GM23338 (cell line): Measurements from ENCODE around the gene RCBTB2. TPM values are rescaled to one million over a fixed set of nuclear protein-coding genes. Genes with fewer than 3 reads are reported as not detected.

Source experiments
- ATAC-seq: fragments of 200-7000 bp; cut with Tn5 transposase; 3 replicates; pipeline ENCODE4 v1.9.1; 2020
- DNase-seq: peaks from one replicate; pipeline ENCODE4 v3.0.0-alpha.2; 2015; ENCODE audit warnings: low spot score
- H2AFZ ChIP-seq: fragments of 200-600 bp; sonication (generic); 2 replicates; pipeline ENCODE4 v1.8.0; 2016; ENCODE audit warnings: antibody characterized with exemption, mild to moderate bottlenecking, moderate library complexity
- H3F3A ChIP-seq: fragments of 200-600 bp; sonication (generic); replicated peaks from 2 replicates; pipeline ENCODE4 v1.8.0; 2017; ENCODE audit warnings: antibody characterized with exemption, mixed run types, low read depth
- H3K27ac ChIP-seq: fragments of 200-600 bp; sonication (generic); 2 replicates; pipeline ENCODE4 v1.6.1; 2016; ENCODE audit warnings: low read depth
- H3K27me3 ChIP-seq: fragments of 200-600 bp; sonication (generic); 2 replicates; pipeline ENCODE4 v1.8.0; 2016; ENCODE audit warnings: mild to moderate bottlenecking, mixed run types, moderate library complexity; ENCODE audit not compliant: insufficient read depth
- H3K36me3 ChIP-seq: fragments of 200-600 bp; sonication (generic); 2 replicates; pipeline ENCODE4 v1.8.0; 2016; ENCODE audit warnings: mild to moderate bottlenecking; ENCODE audit not compliant: insufficient read depth
- H3K4me1 ChIP-seq: fragments of 200-600 bp; sonication (generic); 2 replicates; pipeline ENCODE4 v1.8.0; 2016; ENCODE audit warnings: mild to moderate bottlenecking, moderate library complexity; ENCODE audit not compliant: insufficient read depth
- H3K4me2 ChIP-seq: fragments of 200-600 bp; sonication (generic); 2 replicates; pipeline ENCODE4 v1.7.1; 2017; ENCODE audit warnings: mixed run types
- H3K4me3 ChIP-seq: fragments of 200-600 bp; sonication (generic); 2 replicates; pipeline ENCODE4 v1.6.1; 2016; ENCODE audit warnings: mixed run types
- H3K79me2 ChIP-seq: fragments of 200-600 bp; sonication (generic); replicated peaks from 2 replicates; pipeline ENCODE4 v1.8.0; 2017; ENCODE audit warnings: mild to moderate bottlenecking; ENCODE audit not compliant: insufficient read depth
- H3K9me2 ChIP-seq: fragments of 200-600 bp; sonication (generic); 2 replicates; pipeline ENCODE4 v1.8.0; 2017; ENCODE audit not compliant: insufficient read depth
- H4K20me1 ChIP-seq: fragments of 200-600 bp; sonication (generic); replicated peaks from 2 replicates; pipeline ENCODE4 v1.8.0; 2017; ENCODE audit warnings: mild to moderate bottlenecking; ENCODE audit not compliant: insufficient read depth
- H3K27ac Mint-ChIP-seq: 2 replicates; pipeline ENCODE4 v1.8.0; 2020; ENCODE audit warnings: inconsistent platforms, mild to moderate bottlenecking, moderate library complexity, mixed read lengths
- H3K27me3 Mint-ChIP-seq: 3 replicates; pipeline ENCODE4 v1.8.0; 2022; ENCODE audit warnings: low read depth, mild to moderate bottlenecking, moderate library complexity, mixed read lengths, inconsistent platforms; ENCODE audit not compliant: insufficient read depth, poor library complexity
- H3K36me3 Mint-ChIP-seq: 3 replicates; pipeline ENCODE4 v1.8.0; 2021; ENCODE audit warnings: low read depth, mild to moderate bottlenecking, inconsistent platforms, moderate library complexity, mixed read lengths
- H3K4me1 Mint-ChIP-seq: 3 replicates; pipeline ENCODE4 v1.8.0; 2020; ENCODE audit warnings: mild to moderate bottlenecking, inconsistent platforms, mixed read lengths
- H3K4me3 Mint-ChIP-seq: 3 replicates; pipeline ENCODE4 v1.8.0; 2021; ENCODE audit warnings: moderate library complexity, mild to moderate bottlenecking, inconsistent platforms, mixed read lengths
- H3K9me3 Mint-ChIP-seq: 3 replicates; pipeline ENCODE4 v1.8.0; 2020; ENCODE audit warnings: moderate library complexity, mild to moderate bottlenecking, inconsistent platforms, mixed read lengths
- CREB1 ChIP-seq: fragments of 250-450 bp; sonication (Bioruptor Pico); IDR thresholded peaks from 2 replicates; pipeline ENCODE4 v1.5.0; 2020; ENCODE audit warnings: low read depth, mild to moderate bottlenecking, moderate library complexity
- EZH2phosphoT487 ChIP-seq: fragments of 200-600 bp; sonication (generic); IDR thresholded peaks from one replicate; pipeline ENCODE4 v1.8.1; 2018; ENCODE audit warnings: antibody characterized with exemption; ENCODE audit not compliant: unreplicated experiment
- POLR2AphosphoS5 ChIP-seq: IDR thresholded peaks from 2 replicates; pipeline ENCODE4 v1.6.1; 2016; ENCODE audit warnings: antibody characterized with exemption, low read depth
- STAT1 ChIP-seq: IDR thresholded peaks from one replicate; pipeline ENCODE4 v1.6.1; 2016; ENCODE audit warnings: antibody characterized with exemption; ENCODE audit not compliant: unreplicated experiment
- ZNF331 ChIP-seq: fragments of 250-450 bp; sonication (Bioruptor Pico); IDR thresholded peaks from 2 replicates; pipeline ENCODE4 v1.5.0; 2020; ENCODE audit warnings: low read depth, mild to moderate bottlenecking, moderate library complexity
- polyA plus RNA-seq: library from polyadenylated mRNA; unstranded; fragments of >200 nt; fragmentation: Nextera tagmentation; extraction: Ambion mirVana; gene quantifications from 2 replicates; pipeline ENCODE4 v1.2.1, GENCODE V29; 2016
- total RNA-seq: library from RNA; depleted of rRNA; stranded (reverse); fragments of >200 nt; shearing (Covaris generic); gene quantifications from 2 replicates; pipeline ENCODE4 v1.2.3, GENCODE V29; 2014
- TF ChIP-seq, protein P1 (sequence below), 2 experiments: fragments of 200-600 bp in 1 of 2; sonication (generic) in 1 of 2; conservative IDR thresholded peaks; 2 replicates each; pipeline versions ENCODE4 v1.5.1 to v1.6.1; 2016 to 2017; ENCODE audit warnings: antibody characterized with exemption in 2 of 2, low read depth in 2 of 2, mild to moderate bottlenecking in 2 of 2, moderate library complexity in 1 of 2
- TF ChIP-seq, protein P2 (sequence below): IDR thresholded peaks from 2 replicates; pipeline ENCODE4 v1.6.1; 2016; ENCODE audit warnings: antibody characterized with exemption
- TF ChIP-seq, protein P3 (sequence below): IDR thresholded peaks from one replicate; pipeline ENCODE4 v1.6.1; 2018; ENCODE audit warnings: antibody characterized with exemption; ENCODE audit not compliant: unreplicated experiment

Gene RCBTB2
- total and polyA plus RNA-seq, 2 experiments from 2014 or later, result 8.1 to 20.8 TPM

DNA sequence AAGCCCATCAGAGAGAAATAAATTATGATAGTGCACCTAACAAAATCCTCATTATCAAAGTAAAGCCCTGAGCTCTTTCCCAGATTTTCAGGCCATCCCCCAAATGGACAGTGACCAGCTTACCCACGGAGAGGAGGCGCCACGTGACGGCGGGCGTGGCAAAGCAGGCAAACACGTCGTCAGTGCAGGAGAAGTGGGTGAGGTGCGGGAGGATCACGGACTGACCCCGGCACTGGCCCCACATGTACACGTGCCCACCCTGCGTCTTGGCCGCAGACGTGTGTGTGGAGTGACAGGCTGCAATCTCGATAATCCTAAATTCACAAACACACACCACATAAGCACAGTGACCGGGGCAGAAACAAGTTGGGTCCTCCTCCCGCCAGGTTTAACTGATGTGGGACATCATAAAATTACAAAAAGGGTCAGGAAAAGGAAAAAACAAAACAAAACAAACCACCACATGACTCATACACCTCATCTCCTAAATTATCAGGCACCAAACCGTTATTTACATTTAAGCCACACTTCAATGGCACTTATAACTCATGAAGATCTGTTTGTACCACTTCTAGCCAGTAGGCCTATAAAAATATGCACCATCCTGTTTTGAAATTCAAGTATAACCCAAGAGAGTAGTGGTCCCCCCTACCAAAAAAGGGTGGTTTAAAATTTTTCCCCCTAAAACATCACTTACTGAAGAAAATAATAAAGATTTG, 30.1 kb downstream of the RCBTB2 start:
- Mint-ChIP-seq H3K4me1 (peaks cover 11% of the 10 kb centered on the region; the same call in 2 of the 3 replicates), H3K9me3 (no peaks in the 10 kb centered on the region)
- no peak overlapping the region for H2AFZ ChIP-seq

DNA sequence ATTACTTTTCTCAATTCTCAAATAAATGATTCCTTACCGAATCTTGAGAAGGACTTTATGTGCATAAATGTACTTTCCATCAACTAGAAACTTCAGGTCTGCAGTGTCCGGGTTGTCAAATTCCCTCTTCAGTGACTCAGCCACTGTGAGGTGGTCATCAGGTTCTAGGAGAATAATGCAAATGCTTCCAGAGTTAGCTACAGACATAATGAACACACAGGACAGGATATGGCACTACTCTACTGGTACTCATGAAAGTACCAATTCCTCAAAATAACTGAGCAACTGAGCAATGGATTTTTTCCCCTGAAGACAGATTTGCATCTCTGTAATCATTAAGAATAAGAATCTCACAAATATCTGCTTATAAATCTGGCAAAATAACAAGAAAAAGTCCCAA, 31.2 kb downstream of the RCBTB2 start:
- Histone ChIP-seq H3K79me2 (no peaks in the 10 kb centered on the region), H3K27me3 (no peaks in the 10 kb centered on the region), H2AFZ (no peak overlapping the region), H3K4me1 (peaks cover 15% of the 10 kb centered on the region; the same call in 1 of the 2 replicates), H3K9me2 (no peaks in the 10 kb centered on the region), H3K4me2 (no peak overlapping the region), H3K36me3 (0 out of 2 replicates have a peak, but pooled peaks cover 3% of the 10 kb centered on the region), H3K27ac (no peak overlapping the region), H3K4me3 (no peak overlapping the region), H4K20me1 (no peaks in the 10 kb centered on the region), H3F3A (no peaks in the 10 kb centered on the region)
- DNase-seq (no peak), ATAC-seq (no peak)
- no peak overlapping the region for H3K27ac Mint-ChIP-seq
- H3K4me1 Mint-ChIP-seq, result peaks cover 19% of the 10 kb centered on the region
- H3K9me3 Mint-ChIP-seq, result no peaks in the 10 kb centered on the region
- no peaks in the 10 kb centered on the region for H3K36me3 Mint-ChIP-seq
- no peak overlapping the region for H3K4me3 Mint-ChIP-seq
- H3K27me3 Mint-ChIP-seq, result peaks cover 1% of the 10 kb centered on the region
- TF ChIP-seq EZH2phosphoT487 (no peak), POLR2AphosphoS5 (no peak), CREB1 (no peak), ZNF331 (CRISPR knock-in tag) (no peak)
- TF ChIP-seq, protein P1, sequence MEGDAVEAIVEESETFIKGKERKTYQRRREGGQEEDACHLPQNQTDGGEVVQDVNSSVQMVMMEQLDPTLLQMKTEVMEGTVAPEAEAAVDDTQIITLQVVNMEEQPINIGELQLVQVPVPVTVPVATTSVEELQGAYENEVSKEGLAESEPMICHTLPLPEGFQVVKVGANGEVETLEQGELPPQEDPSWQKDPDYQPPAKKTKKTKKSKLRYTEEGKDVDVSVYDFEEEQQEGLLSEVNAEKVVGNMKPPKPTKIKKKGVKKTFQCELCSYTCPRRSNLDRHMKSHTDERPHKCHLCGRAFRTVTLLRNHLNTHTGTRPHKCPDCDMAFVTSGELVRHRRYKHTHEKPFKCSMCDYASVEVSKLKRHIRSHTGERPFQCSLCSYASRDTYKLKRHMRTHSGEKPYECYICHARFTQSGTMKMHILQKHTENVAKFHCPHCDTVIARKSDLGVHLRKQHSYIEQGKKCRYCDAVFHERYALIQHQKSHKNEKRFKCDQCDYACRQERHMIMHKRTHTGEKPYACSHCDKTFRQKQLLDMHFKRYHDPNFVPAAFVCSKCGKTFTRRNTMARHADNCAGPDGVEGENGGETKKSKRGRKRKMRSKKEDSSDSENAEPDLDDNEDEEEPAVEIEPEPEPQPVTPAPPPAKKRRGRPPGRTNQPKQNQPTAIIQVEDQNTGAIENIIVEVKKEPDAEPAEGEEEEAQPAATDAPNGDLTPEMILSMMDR (conservative IDR thresholded peaks at IDR 0.05; ENCODE audit: low read depth in 2 of 2), result no peak
- TF ChIP-seq, protein P2, sequence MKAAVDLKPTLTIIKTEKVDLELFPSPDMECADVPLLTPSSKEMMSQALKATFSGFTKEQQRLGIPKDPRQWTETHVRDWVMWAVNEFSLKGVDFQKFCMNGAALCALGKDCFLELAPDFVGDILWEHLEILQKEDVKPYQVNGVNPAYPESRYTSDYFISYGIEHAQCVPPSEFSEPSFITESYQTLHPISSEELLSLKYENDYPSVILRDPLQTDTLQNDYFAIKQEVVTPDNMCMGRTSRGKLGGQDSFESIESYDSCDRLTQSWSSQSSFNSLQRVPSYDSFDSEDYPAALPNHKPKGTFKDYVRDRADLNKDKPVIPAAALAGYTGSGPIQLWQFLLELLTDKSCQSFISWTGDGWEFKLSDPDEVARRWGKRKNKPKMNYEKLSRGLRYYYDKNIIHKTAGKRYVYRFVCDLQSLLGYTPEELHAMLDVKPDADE, result no peak

More for the DNA sequence above, 30.1 kb downstream of the RCBTB2 start:
- Histone ChIP-seq H3K36me3 (0 out of 2 replicates have a peak, but pooled peaks cover 3% of the 10 kb centered on the region), H3K4me1 (peaks cover 7% of the 10 kb centered on the region; the same call in 1 of the 2 replicates), H3K79me2 (no peaks in the 10 kb centered on the region), H3K27me3 (no peaks in the 10 kb centered on the region), H3K27ac (no peak overlapping the region), H3F3A (no peaks in the 10 kb centered on the region), H3K4me2 (no peak overlapping the region), H4K20me1 (no peaks in the 10 kb centered on the region), H3K9me2 (no peaks in the 10 kb centered on the region), H3K4me3 (no peak overlapping the region)
- H3K27me3 Mint-ChIP-seq, result peaks cover 5% of the 10 kb centered on the region
- DNase-seq (no peak), ATAC-seq (no peak)
- H3K36me3 Mint-ChIP-seq, result no peaks in the 10 kb centered on the region
- H3K27ac Mint-ChIP-seq, result no peak overlapping the region
- TF ChIP-seq POLR2AphosphoS5 (no peak), STAT1 (no peak), EZH2phosphoT487 (no peak)
- TF ChIP-seq, protein P3, sequence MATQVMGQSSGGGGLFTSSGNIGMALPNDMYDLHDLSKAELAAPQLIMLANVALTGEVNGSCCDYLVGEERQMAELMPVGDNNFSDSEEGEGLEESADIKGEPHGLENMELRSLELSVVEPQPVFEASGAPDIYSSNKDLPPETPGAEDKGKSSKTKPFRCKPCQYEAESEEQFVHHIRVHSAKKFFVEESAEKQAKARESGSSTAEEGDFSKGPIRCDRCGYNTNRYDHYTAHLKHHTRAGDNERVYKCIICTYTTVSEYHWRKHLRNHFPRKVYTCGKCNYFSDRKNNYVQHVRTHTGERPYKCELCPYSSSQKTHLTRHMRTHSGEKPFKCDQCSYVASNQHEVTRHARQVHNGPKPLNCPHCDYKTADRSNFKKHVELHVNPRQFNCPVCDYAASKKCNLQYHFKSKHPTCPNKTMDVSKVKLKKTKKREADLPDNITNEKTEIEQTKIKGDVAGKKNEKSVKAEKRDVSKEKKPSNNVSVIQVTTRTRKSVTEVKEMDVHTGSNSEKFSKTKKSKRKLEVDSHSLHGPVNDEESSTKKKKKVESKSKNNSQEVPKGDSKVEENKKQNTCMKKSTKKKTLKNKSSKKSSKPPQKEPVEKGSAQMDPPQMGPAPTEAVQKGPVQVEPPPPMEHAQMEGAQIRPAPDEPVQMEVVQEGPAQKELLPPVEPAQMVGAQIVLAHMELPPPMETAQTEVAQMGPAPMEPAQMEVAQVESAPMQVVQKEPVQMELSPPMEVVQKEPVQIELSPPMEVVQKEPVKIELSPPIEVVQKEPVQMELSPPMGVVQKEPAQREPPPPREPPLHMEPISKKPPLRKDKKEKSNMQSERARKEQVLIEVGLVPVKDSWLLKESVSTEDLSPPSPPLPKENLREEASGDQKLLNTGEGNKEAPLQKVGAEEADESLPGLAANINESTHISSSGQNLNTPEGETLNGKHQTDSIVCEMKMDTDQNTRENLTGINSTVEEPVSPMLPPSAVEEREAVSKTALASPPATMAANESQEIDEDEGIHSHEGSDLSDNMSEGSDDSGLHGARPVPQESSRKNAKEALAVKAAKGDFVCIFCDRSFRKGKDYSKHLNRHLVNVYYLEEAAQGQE, result no peak
- H3K4me3 Mint-ChIP-seq, result no peak overlapping the region
